Caco-2 (cell line): ENCODE results near the gene SCN9A. TPM values are rescaled to one million over a fixed set of nuclear protein-coding genes. Genes with fewer than 3 reads are reported as not detected.

Experiments used
- BruUV-seq: library from RNA; stranded (reverse); fragments of 400-500 nt; replicated peaks from 2 replicates; lab custom pipeline; 2021; lab: Mats Ljungman, UMichigan
- CTCF ChIA-PET: fragments of 300-600 bp; sonication (Branson Sonifier 250); formaldehyde crosslinking; loops from one replicate; lab custom pipeline; 2022; ENCODE audit warnings: antibody characterized with exemption; lab: Charles Lee
- POLR2A ChIA-PET: fragments of 300-600 bp; sonication (Branson Sonifier 250); formaldehyde crosslinking; loops from one replicate; lab custom pipeline; 2022; ENCODE audit warnings: antibody characterized with exemption; lab: Charles Lee
- DNase-seq, 2 experiments: peaks; one replicate each; pipeline versions ENCODE4 v3.0.0 to v3.0.0-alpha.2; 2020 to 2022
- H3K27me3 ChIP-seq: replicated peaks from 2 replicates; pipeline ENCODE4 v1.6.0; 2011; ENCODE audit warnings: low read length; ENCODE audit not compliant: control insufficient read depth, insufficient read depth
- H3K36me3 ChIP-seq: 2 replicates; pipeline ENCODE4 v1.5.1; 2011; ENCODE audit warnings: low read length; ENCODE audit not compliant: control insufficient read depth, insufficient read depth
- H3K4me1 ChIP-seq: fragments of 250-450 bp; sonication (Bioruptor Pico); 2 replicates; pipeline ENCODE4 v1.5.1; 2020; ENCODE audit warnings: mild to moderate bottlenecking
- H3K4me3 ChIP-seq: 2 replicates; pipeline ENCODE4 v1.5.1; 2011; ENCODE audit warnings: low read depth, mild to moderate bottlenecking, control low read depth, low read length
- H3K9me3 ChIP-seq: fragments of 250-450 bp; sonication (Bioruptor Pico); 2 replicates; pipeline ENCODE4 v1.5.1; 2020; ENCODE audit warnings: mild to moderate bottlenecking, moderate library complexity
- H3K27ac Mint-ChIP-seq: one replicate; pipeline ENCODE4 v1.8.0; 2022; ENCODE audit warnings: mixed read lengths; ENCODE audit not compliant: unreplicated experiment
- H3K27me3 Mint-ChIP-seq: one replicate; pipeline ENCODE4 v1.8.0; 2022; ENCODE audit warnings: mixed read lengths; ENCODE audit not compliant: insufficient read depth, unreplicated experiment
- H3K36me3 Mint-ChIP-seq: one replicate; pipeline ENCODE4 v1.8.0; 2022; ENCODE audit warnings: mild to moderate bottlenecking, mixed read lengths; ENCODE audit not compliant: insufficient read depth, unreplicated experiment
- H3K4me1 Mint-ChIP-seq: one replicate; pipeline ENCODE4 v1.8.0; 2022; ENCODE audit warnings: low read depth, mixed read lengths; ENCODE audit not compliant: unreplicated experiment
- H3K4me3 Mint-ChIP-seq: one replicate; pipeline ENCODE4 v1.8.0; 2022; ENCODE audit warnings: mild to moderate bottlenecking, moderate library complexity, mixed read lengths; ENCODE audit not compliant: unreplicated experiment
- H3K9me3 Mint-ChIP-seq: one replicate; pipeline ENCODE4 v1.8.0; 2022; ENCODE audit warnings: mixed read lengths; ENCODE audit not compliant: unreplicated experiment
- intact Hi-C: fragments of 100-400 bp; cut with micrococcal nuclease; formaldehyde crosslinking; loops from one replicate; pipeline ENCODE4 v1.10.0; 2022; ENCODE audit not compliant: unreplicated experiment
- total RNA-seq: library from RNA; stranded (reverse); gene quantifications from 2 replicates; pipeline ENCODE4 v1.2.3, GENCODE V29; 2022
- TF ChIP-seq, protein P1 (sequence below), 2 experiments: fragments of 200-600 bp in 1 of 2; IDR thresholded peaks; 1 replicate in 1 of 2; 2 replicates in 1 of 2; pipeline versions ENCODE4 v1.5.1 to v1.8.0; 2011 to 2022; ENCODE audit warnings: antibody characterized with exemption in 1 of 2, control low read depth in 1 of 2, inconsistent platforms in 1 of 2, low read depth in 1 of 2, low read length in 1 of 2, mild to moderate bottlenecking in 1 of 2, moderate library complexity in 1 of 2; ENCODE audit not compliant: insufficient read depth in 1 of 2, severe bottlenecking in 1 of 2, unreplicated experiment in 1 of 2

SCN9A gene
- total RNA-seq, 1 experiment from 2014 or later = 18.5 TPM

DNA sequence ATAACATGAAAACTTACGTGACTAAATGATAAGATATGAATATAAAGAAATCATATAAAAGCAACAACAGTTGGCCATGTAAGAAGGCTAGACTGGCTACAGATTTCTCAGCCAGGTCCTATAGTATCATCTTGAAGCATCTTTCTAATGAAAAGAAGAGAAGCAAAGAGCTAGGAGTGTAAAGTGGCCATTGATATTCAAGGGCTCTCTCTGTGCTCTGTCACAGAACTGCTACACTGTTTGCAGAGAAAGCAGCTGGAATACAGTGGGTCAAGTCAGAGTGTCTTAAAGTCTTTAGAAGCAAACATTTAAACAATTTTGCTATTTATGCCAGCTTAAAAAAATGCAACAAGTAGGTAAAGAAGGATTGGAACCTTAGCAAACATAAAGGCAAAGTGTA is 118.8 kb downstream of the SCN9A start:
- BruUV-seq = no TSS peak
- DNase-seq = no peak
- no peaks in the 10 kb centered on the region for H3K4me1 Mint-ChIP-seq
- H3K36me3 Mint-ChIP-seq = no peaks in the 10 kb centered on the region
- ChIA-PET POLR2A (no interaction called here), CTCF (no interaction called here)
- Histone ChIP-seq H3K4me3 (no peak overlapping the region), H3K27me3 (no peaks in the 10 kb centered on the region), H3K36me3 (no peaks in the 10 kb centered on the region), H3K9me3 (no peaks in the 10 kb centered on the region), H3K4me1 (no peaks in the 10 kb centered on the region)
- no peak overlapping the region for H3K27ac Mint-ChIP-seq
- H3K9me3 Mint-ChIP-seq = no peaks in the 10 kb centered on the region
- H3K4me3 Mint-ChIP-seq = no peak overlapping the region
- no peaks in the 10 kb centered on the region for H3K27me3 Mint-ChIP-seq
- TF ChIP-seq, protein P1, sequence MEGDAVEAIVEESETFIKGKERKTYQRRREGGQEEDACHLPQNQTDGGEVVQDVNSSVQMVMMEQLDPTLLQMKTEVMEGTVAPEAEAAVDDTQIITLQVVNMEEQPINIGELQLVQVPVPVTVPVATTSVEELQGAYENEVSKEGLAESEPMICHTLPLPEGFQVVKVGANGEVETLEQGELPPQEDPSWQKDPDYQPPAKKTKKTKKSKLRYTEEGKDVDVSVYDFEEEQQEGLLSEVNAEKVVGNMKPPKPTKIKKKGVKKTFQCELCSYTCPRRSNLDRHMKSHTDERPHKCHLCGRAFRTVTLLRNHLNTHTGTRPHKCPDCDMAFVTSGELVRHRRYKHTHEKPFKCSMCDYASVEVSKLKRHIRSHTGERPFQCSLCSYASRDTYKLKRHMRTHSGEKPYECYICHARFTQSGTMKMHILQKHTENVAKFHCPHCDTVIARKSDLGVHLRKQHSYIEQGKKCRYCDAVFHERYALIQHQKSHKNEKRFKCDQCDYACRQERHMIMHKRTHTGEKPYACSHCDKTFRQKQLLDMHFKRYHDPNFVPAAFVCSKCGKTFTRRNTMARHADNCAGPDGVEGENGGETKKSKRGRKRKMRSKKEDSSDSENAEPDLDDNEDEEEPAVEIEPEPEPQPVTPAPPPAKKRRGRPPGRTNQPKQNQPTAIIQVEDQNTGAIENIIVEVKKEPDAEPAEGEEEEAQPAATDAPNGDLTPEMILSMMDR (IDR thresholded peaks at IDR 0.05; ENCODE audit: insufficient read depth in 1 of 2, low read depth in 1 of 2, low read length in 1 of 2, severe bottlenecking in 1 of 2, unreplicated experiment in 1 of 2) = no peak
- intact Hi-C loops = no loop called here

DNA sequence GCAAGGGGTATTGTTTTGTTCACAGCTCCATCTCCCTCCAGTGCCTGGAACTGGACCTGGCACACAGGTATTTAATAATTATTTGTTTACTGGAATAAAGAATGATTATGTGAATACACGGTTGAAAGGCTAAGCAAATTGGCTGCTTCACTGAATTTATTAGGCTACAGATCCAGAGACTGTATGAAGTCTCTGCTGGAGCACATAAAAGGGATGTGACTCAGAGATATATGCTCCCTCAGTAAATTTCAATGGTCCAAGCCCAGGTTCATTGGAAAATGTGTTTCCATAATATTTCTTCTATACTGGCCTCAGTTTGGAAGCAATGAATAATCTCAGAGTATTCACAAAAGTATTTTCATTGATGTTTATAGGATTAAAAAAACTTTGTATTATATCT is 126.4 kb downstream of the SCN9A start:
- H3K4me3 ChIP-seq = no peak overlapping the region
- Mint-ChIP-seq H3K4me3 (no peak overlapping the region), H3K36me3 (no peaks in the 10 kb centered on the region), H3K27ac (no peak overlapping the region), H3K9me3 (no peaks in the 10 kb centered on the region), H3K4me1 (no peaks in the 10 kb centered on the region), H3K27me3 (no peaks in the 10 kb centered on the region)
- ChIA-PET POLR2A (no interaction called here), CTCF (no interaction called here)
- no peaks in the 10 kb centered on the region for H3K36me3 ChIP-seq
- no TSS peak for BruUV-seq
- TF ChIP-seq, protein P1 (IDR thresholded peaks at IDR 0.05; ENCODE audit: insufficient read depth in 1 of 2, low read depth in 1 of 2, low read length in 1 of 2, severe bottlenecking in 1 of 2, unreplicated experiment in 1 of 2) = no peak
- intact Hi-C loops = no loop called here
- no peaks in the 10 kb centered on the region for H3K9me3 ChIP-seq
- no peak for DNase-seq
- H3K27me3 ChIP-seq = no peaks in the 10 kb centered on the region
- H3K4me1 ChIP-seq = 0 out of 2 replicates have a peak, but pooled peaks cover 3% of the 10 kb centered on the region

DNA sequence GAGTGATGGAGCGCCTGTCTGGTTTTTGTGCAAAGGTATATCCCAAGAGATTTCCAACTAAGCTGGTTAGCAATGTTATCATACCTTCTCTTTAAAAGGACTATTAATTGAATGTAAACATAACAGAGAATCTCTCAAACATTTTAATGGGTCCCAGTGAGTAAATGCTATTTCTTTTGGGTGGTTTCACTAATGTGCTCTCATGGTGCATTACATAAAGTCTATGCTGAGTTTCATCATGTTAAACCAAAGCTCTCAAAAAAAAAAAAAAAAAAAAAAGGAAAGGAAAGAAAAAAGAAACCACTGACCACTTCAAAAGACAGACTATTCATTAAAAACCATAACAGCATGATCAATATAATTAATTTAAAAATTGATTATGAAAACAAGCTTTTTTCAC is 128.8 kb downstream of the SCN9A start:
- no peaks in the 10 kb centered on the region for H3K36me3 ChIP-seq
- no peak for DNase-seq
- H3K9me3 ChIP-seq = no peaks in the 10 kb centered on the region
- H3K4me3 ChIP-seq = no peak overlapping the region
- no peaks in the 10 kb centered on the region for H3K4me1 Mint-ChIP-seq
- no TSS peak for BruUV-seq
- TF ChIP-seq, protein P1 (IDR thresholded peaks at IDR 0.05; ENCODE audit: insufficient read depth in 1 of 2, low read depth in 1 of 2, low read length in 1 of 2, severe bottlenecking in 1 of 2, unreplicated experiment in 1 of 2) = no peak
- no peaks in the 10 kb centered on the region for H3K9me3 Mint-ChIP-seq
- H3K27me3 ChIP-seq = no peaks in the 10 kb centered on the region
- intact Hi-C loops = no loop called here
- no peak overlapping the region for H3K27ac Mint-ChIP-seq
- H3K27me3 Mint-ChIP-seq = no peaks in the 10 kb centered on the region
- POLR2A ChIA-PET = no interaction called here
- H3K4me3 Mint-ChIP-seq = no peak overlapping the region
- H3K36me3 Mint-ChIP-seq = no peaks in the 10 kb centered on the region
- H3K4me1 ChIP-seq = 0 out of 2 replicates have a peak, but pooled peaks cover 3% of the 10 kb centered on the region
- CTCF ChIA-PET = no interaction called here
